ENCODE measurements around the gene PCDHA11. TPM values are rescaled to one million over a fixed set of nuclear protein-coding genes. Genes with fewer than 3 reads are reported as not detected.
A peak's percentile ranks its signal among the peaks of the same experiment; 100 is the strongest.

Gene PCDHA11
- total RNA-seq, 2 experiments from 2014 or later: not detected

DNA sequence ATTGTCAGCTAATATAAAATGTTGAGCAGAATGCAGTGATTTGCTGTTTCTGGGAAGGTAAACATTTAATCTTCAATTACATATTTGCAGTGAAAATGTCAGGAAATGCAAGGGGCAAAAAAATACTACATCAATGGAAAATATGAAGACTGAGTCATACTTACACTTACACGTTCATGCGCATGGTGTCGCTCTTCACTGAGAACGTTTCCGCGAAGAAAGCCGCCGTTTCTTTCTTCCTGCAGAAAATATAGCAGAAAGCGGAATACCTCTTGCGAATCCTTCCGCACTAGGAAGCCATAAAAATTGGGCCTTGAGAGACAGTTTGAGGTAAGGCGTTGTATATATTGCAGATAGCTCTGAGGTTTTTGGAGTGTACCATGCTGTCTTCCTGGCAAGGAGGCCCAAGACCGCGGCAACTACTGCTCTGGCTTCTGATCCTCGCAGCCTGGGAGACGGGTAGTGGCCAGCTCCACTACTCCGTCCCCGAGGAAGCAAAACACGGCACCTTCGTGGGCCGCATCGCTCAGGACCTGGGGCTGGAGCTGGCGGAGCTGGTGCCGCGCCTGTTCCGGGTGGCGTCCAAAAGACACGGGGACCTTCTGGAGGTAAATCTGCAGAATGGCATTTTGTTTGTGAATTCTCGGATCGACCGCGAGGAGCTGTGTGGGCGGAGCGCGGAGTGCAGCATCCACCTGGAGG, 13.3 kb downstream of the PCDHA11 start, which contains the start of gene PCDHA13:
Gene PCDHA13 (plus strand): TSS at position 236 of the 702 bp plus-strand sequence. CDS start 145 bp downstream, at position 381.
- CTCF ChIA-PET (ENCODE audit: unreplicated experiment): no interaction called here
- H3K9me2 ChIP-seq (ENCODE audit: insufficient read depth, low read length): no peaks in the 10 kb centered on the region
- intact Hi-C loops (cut with micrococcal nuclease; ENCODE audit: unreplicated experiment): no loop called here
- H3K4me2 ChIP-seq (ENCODE audit: low read length): no peak within 1 kb of the TSS
- POLR2A ChIA-PET: interaction anchor here (0.7 kb wide), 1 partner anchor 10 kb away, joined by 3 read pairs; no protein-coding TSS in a partner anchor
- H3K4me1 ChIP-seq (ENCODE audit: insufficient read depth, low read length, poor library complexity, severe bottlenecking): no peaks in the 10 kb centered on the region
- no peaks in the 10 kb centered on the region for H3K36me3 ChIP-seq (ENCODE audit: insufficient read depth, low read length)
- H3K4me3 ChIP-seq (ENCODE audit: low read depth, low read length, poor library complexity, severe bottlenecking): no peak within 1 kb of the TSS
- H3K9me3 ChIP-seq (ENCODE audit: low read length): no peaks in the 10 kb centered on the region
- no peaks in the 10 kb centered on the region for H4K20me1 ChIP-seq (ENCODE audit: insufficient read depth, low read length)
- H3K79me2 ChIP-seq (ENCODE audit: insufficient read depth, low read depth, low read length): no peaks in the 10 kb centered on the region
- H3K27ac ChIP-seq (ENCODE audit: low read depth, low read length, poor library complexity, severe bottlenecking): no peak within 1 kb of the TSS
- H2AFZ ChIP-seq (ENCODE audit: low read length): no peak within 1 kb of the TSS
- no TSS peak for BruUV-seq (replicated peaks)
- no peak for TF ChIP-seq EZH2phosphoT487 (IDR thresholded peaks at IDR 0.05; ENCODE audit: borderline replicate concordance, low read depth, low read length)
- TF ChIP-seq, protein P1, sequence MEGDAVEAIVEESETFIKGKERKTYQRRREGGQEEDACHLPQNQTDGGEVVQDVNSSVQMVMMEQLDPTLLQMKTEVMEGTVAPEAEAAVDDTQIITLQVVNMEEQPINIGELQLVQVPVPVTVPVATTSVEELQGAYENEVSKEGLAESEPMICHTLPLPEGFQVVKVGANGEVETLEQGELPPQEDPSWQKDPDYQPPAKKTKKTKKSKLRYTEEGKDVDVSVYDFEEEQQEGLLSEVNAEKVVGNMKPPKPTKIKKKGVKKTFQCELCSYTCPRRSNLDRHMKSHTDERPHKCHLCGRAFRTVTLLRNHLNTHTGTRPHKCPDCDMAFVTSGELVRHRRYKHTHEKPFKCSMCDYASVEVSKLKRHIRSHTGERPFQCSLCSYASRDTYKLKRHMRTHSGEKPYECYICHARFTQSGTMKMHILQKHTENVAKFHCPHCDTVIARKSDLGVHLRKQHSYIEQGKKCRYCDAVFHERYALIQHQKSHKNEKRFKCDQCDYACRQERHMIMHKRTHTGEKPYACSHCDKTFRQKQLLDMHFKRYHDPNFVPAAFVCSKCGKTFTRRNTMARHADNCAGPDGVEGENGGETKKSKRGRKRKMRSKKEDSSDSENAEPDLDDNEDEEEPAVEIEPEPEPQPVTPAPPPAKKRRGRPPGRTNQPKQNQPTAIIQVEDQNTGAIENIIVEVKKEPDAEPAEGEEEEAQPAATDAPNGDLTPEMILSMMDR (conservative IDR thresholded peaks at IDR 0.05; ENCODE audit: low read length): no peak
- no peak for DNase-seq (ENCODE audit: low spot score)

DNA sequence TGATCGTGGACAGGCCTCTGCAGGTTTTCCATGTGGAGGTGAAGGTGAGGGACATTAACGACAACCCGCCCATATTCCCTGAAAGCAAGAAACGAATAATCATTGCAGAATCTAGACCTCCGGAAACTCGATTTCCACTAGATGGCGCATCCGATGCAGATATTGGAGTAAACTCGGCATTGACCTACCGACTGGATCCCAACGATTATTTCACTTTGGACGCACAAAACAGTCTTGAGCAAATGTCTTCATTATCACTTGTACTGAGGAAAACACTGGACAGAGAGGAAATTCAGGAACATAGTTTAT, 13.8 kb downstream of the PCDHA11 start:
- POLR2A ChIA-PET: no interaction called here
- Histone ChIP-seq H3K79me2 (ENCODE audit: insufficient read depth, low read depth, low read length) (no peaks in the 10 kb centered on the region), H4K20me1 (ENCODE audit: insufficient read depth, low read length) (no peaks in the 10 kb centered on the region), H3K27ac (ENCODE audit: low read depth, low read length, poor library complexity, severe bottlenecking) (no peak overlapping the region), H3K36me3 (ENCODE audit: insufficient read depth, low read length) (no peaks in the 10 kb centered on the region), H3K9me3 (ENCODE audit: low read length) (no peaks in the 10 kb centered on the region), H3K4me3 (ENCODE audit: low read depth, low read length, poor library complexity, severe bottlenecking) (no peak overlapping the region), H2AFZ (ENCODE audit: low read length) (no peak overlapping the region), H3K4me1 (ENCODE audit: insufficient read depth, low read length, poor library complexity, severe bottlenecking) (no peaks in the 10 kb centered on the region), H3K9me2 (ENCODE audit: insufficient read depth, low read length) (no peaks in the 10 kb centered on the region), H3K4me2 (ENCODE audit: low read length) (no peak overlapping the region)
- CTCF ChIA-PET (ENCODE audit: unreplicated experiment): no interaction called here
- DNase-seq (ENCODE audit: low spot score): no peak
- intact Hi-C loops (cut with micrococcal nuclease; ENCODE audit: unreplicated experiment): no loop called here
- TF ChIP-seq EZH2phosphoT487 (IDR thresholded peaks at IDR 0.05; ENCODE audit: borderline replicate concordance, low read depth, low read length): no peak
- TF ChIP-seq, protein P1 (conservative IDR thresholded peaks at IDR 0.05; ENCODE audit: low read length): peak; percentile 49
- BruUV-seq (replicated peaks): no TSS peak

DNA sequence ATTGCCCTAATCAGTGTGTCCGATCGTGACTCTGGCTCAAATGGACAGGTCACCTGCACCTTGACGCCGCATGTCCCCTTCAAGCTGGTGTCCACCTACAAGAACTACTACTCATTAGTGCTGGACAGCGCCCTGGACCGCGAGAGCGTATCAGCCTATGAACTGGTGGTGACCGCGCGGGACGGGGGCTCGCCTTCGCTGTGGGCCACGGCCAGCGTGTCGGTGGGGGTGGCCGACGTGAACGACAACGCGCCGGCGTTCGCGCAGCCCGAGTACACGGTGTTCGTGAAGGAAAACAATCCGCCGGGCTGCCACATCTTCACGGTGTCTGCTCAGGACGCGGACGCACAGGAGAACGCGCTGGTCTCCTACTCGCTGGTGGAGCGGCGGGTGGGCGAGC, 14.6 kb downstream of the PCDHA11 start:
- Histone ChIP-seq H3K9me2 (ENCODE audit: insufficient read depth, low read length) (no peaks in the 10 kb centered on the region), H3K4me2 (ENCODE audit: low read length) (no peak overlapping the region), H3K79me2 (ENCODE audit: insufficient read depth, low read depth, low read length) (no peaks in the 10 kb centered on the region), H3K27ac (ENCODE audit: low read depth, low read length, poor library complexity, severe bottlenecking) (no peak overlapping the region), H3K9me3 (ENCODE audit: low read length) (no peaks in the 10 kb centered on the region), H3K4me3 (ENCODE audit: low read depth, low read length, poor library complexity, severe bottlenecking) (no peak overlapping the region), H3K36me3 (ENCODE audit: insufficient read depth, low read length) (no peaks in the 10 kb centered on the region), H4K20me1 (ENCODE audit: insufficient read depth, low read length) (no peaks in the 10 kb centered on the region), H2AFZ (ENCODE audit: low read length) (no peak overlapping the region), H3K4me1 (ENCODE audit: insufficient read depth, low read length, poor library complexity, severe bottlenecking) (no peaks in the 10 kb centered on the region)
- no peak for DNase-seq (ENCODE audit: low spot score)
- POLR2A ChIA-PET: no interaction called here
- CTCF ChIA-PET (ENCODE audit: unreplicated experiment): no interaction called here
- no TSS peak for BruUV-seq (replicated peaks)
- TF ChIP-seq EZH2phosphoT487 (IDR thresholded peaks at IDR 0.05; ENCODE audit: borderline replicate concordance, low read depth, low read length): no peak
- intact Hi-C loops (cut with micrococcal nuclease; ENCODE audit: unreplicated experiment): no loop called here

Measured in OCI-LY7 (cell line).